ENCODE data around the gene SPRYD3.

SPRYD3 gene

GRCh38 chr12:53052419-53053217 lies 26.6 kb downstream of the SPRYD3 start:
- peak overlapping the region; percentile 85 to 93 for H3K4me3 ChIP-seq (replicated peaks in 1 of 2; ENCODE audit: low read depth in 2 of 2, low read length in 2 of 2)
- TF ChIP-seq CTCF (IDR thresholded peaks at IDR 0.05; ENCODE audit: low read depth, low read length): no peak
- peak; percentile 85 to 93 for DNase-seq (ENCODE audit: low read depth in 2 of 2)

GRCh38 chr12:53051881-53052412 lies 27.2 kb downstream of the SPRYD3 start:
- TF ChIP-seq CTCF (IDR thresholded peaks at IDR 0.05; ENCODE audit: low read depth, low read length): no peak
- peak overlapping the region; percentile 85 to 93 for H3K4me3 ChIP-seq (replicated peaks in 1 of 2; ENCODE audit: low read depth in 2 of 2, low read length in 2 of 2)
- no peak for DNase-seq (ENCODE audit: low read depth in 2 of 2)

GRCh38 chr12:53051058-53051880 lies 27.9 kb downstream of the SPRYD3 start:
- peak; percentile 75 to 89 for DNase-seq (ENCODE audit: low read depth in 2 of 2)
- peak; percentile 16 for TF ChIP-seq CTCF (IDR thresholded peaks at IDR 0.05; ENCODE audit: low read depth, low read length)
- peak overlapping the region; percentile 85 to 93 for H3K4me3 ChIP-seq (replicated peaks in 1 of 2; ENCODE audit: low read depth in 2 of 2, low read length in 2 of 2)

GRCh38 chr12:53050426-53051057 lies 28.6 kb downstream of the SPRYD3 start:
- DNase-seq (ENCODE audit: low read depth in 2 of 2): no peak
- H3K4me3 ChIP-seq (replicated peaks in 1 of 2; ENCODE audit: low read depth in 2 of 2, low read length in 2 of 2): peak overlapping the region; percentile 85 to 93
- TF ChIP-seq CTCF (IDR thresholded peaks at IDR 0.05; ENCODE audit: low read depth, low read length): no peak

GRCh38 chr12:53049571-53050318 lies 29.4 kb downstream of the SPRYD3 start, which contains the start of gene TNS2:
Gene TNS2, plus strand, starts transcription at chr12:53050065. Its CDS starts 121 bp downstream, at chr12:53050186.
- peak within 1 kb of the TSS; percentile 85 to 93 for H3K4me3 ChIP-seq (replicated peaks in 1 of 2; ENCODE audit: low read depth in 2 of 2, low read length in 2 of 2)
- TF ChIP-seq CTCF (IDR thresholded peaks at IDR 0.05; ENCODE audit: low read depth, low read length): no peak
- peak; percentile 67 to 86 for DNase-seq (ENCODE audit: low read depth in 2 of 2)
